HG02678 (cell line): Measurements from ENCODE around the gene CTDNEP1.

Experiments used
- ATAC-seq: cut with Tn5 transposase; IDR thresholded peaks from one replicate; pipeline ENCODE4 v1.9.1; 2021; ENCODE audit warnings: mild to moderate bottlenecking, moderate library complexity; ENCODE audit not compliant: unreplicated experiment

Gene CTDNEP1

GRCh38 chr17:7251661-7252175 lies at the start of gene CTDNEP1:
CTDNEP1 (minus strand) TSS chr17:7251734; CDS start chr17:7251296, 438 bp downstream.
- peak; percentile 81 for ATAC-seq

- peak; percentile 45 for ATAC-seq
Observed at GRCh38 chr17:7296189-7296861, 44.8 kb upstream of the CTDNEP1 start.

- ATAC-seq: no peak
Observed at GRCh38 chr17:7295230-7296180, 44.0 kb upstream of the CTDNEP1 start.

DNA sequence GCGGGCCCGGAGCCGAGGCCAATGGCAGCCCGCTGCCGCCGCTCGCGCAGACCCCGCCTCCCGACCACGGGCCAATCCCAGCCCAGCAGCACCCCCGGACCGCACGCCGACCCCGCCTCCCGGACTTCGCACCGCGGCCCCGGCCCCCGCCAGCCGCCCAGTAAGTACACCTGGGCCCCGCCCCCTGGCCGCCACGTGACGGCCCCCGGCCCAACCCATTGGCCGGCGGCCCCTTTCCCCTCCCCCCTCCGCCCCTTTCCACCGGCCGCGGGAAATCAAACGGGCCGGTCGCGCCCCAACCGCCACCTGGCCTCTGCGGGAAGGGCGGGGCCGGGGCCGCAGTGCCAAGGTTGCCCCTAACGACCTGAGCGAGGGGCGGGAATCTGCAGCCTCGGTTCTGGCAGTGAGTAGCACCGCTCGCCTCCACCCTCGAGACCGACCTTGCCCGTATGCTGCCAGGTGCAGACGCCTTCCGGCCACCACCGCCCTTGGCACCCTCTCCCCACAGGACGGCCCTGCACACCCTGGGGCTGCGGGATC lies 43.1 kb upstream of the CTDNEP1 start, which contains the start of gene YBX2:
Gene YBX2 (minus strand): TSS at position 26 of the 540 bp plus-strand sequence. CDS start 139 bp downstream, outside the sequence.
- ATAC-seq: no peak

DNA sequence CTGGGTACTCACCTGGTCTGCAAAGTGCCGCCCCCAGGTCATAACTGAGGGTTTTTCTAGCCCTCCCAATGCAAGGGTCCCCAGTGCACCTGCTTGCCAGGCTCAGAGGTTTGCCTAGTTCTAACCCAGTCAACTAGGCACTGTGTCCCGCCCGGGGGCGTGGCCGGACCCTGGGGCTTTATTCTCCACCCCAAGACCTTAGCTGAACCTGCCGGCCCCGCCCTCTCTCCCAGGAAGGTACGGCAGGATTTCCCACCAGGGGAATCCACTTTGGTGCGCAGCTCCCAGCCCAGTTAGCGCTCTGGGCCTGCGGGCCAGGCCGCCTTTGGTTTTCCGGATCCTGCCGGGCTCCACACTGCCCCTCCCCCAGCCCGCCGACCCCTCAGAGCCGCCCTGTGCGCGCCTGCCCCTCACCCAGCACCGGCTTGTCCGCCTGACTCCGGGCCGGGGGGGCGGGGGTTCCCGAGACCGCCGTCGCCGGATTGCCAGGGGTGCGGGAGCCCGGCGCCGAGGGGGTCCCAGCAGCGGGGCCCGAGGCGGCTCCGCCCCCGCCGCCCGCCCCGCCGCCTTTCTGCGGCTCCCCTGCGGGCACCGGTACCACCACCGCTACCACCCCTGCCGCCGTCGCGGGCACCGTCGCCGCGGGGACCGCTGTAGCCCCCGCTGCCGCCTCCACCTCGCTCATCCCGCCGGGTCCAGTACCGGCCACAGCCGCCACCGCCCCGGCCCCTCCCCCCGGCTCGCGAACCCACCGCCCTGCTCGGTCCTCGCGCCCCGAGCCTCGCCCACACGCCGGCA lies 42.5 kb upstream of the CTDNEP1 start:
- no peak for ATAC-seq

DNA sequence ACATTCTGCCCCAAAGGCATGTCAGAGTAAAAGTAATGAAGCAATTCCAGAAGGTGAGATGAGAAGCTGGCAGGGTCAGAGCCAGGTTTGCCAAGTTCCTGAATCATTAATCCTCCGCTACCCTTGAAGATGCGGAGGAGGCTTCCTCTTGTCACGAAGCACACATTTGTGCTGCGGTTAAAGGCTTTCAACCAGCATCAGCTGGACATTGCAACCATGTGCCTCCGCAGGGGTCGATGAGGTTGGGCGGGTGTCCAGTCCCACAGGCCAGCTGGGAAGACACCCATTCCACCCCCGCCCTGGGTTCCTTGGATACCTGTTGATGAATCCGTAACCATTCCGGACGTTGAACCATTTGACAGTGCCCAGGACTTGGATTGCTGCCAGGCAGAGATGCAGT lies 41.6 kb upstream of the CTDNEP1 start:
- ATAC-seq: no peak

GRCh38 chr17:7292729-7293128 lies 41.2 kb upstream of the CTDNEP1 start:
- ATAC-seq: no peak

DNA sequence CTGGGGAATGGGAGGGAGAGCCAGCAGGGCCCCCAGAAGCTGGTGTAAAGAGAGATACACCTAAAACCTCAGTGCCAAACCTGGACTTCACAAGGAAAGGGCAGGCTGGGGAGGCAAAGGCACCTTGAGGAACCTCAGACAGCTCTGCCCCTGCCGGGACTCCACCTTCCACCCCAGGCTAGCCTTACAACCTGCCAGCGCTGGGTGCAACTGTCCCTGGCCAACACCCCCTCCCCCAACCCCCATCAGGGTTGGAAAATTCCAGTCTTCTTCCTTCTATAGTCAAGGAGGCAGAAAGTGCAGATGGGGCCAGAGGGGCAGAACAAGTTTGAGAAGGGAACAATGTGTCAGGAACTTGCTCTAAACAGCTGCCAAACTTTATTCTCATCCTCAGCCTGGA lies 40.7 kb upstream of the CTDNEP1 start:
- ATAC-seq: no peak

- ATAC-seq: no peak
Observed at GRCh38 chr17:7290685-7291084, 39.2 kb upstream of the CTDNEP1 start.

GRCh38 chr17:7290166-7290565 lies 38.6 kb upstream of the CTDNEP1 start:
- no peak for ATAC-seq

- ATAC-seq: no peak
Observed at GRCh38 chr17:7289256-7290032, 37.9 kb upstream of the CTDNEP1 start.

- ATAC-seq: no peak
Observed at GRCh38 chr17:7285679-7286078, 34.1 kb upstream of the CTDNEP1 start.

DNA sequence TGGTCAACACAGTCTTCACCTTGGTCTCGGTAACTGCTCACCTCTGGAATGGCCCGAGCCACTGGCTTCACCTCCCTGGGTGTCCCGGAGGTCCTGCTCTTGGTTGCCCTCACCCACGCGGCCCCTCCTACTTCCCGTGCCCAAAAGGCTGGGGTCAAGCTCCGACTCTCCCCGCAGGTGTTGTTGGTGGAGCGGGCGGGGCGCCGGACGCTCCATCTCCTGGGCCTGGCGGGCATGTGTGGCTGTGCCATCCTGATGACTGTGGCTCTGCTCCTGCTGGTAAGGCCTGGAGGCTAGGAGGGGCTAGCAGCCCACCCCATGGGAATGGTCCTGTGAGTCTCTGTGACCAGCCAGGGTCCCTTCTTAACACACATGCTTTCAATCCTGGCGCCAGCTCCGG lies 33.4 kb upstream of the CTDNEP1 start:
- no peak for ATAC-seq

- no peak for ATAC-seq
Observed at GRCh38 chr17:7283471-7284216, 32.1 kb upstream of the CTDNEP1 start.

DNA sequence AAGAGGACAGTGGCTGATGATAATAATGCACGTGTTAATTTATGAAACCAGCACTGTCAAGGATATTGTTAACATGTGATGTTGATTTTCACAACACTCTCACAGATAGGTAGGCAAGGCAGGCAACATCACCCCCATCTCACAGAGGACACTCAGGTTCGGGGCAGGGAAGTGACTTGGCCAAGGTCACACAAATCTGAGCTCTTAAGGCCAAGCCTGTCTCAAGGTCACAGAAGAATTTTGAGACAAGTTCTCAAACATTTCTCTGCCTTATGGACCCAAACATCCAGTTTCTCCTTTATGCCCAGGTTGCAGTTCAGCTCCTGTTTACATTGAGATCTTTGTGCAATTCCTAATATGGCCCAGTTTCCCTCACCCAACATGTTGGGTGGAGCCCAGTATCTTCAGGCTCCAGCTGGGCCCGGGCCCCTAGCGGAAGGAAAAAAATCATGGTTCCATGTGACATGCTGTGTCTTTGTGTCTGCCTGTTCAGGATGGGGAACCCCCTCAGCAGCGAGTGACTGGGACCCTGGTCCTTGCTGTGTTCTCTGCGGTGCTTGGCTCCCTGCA lies 31.3 kb upstream of the CTDNEP1 start:
- no peak for ATAC-seq

GRCh38 chr17:7281953-7282751 lies 30.6 kb upstream of the CTDNEP1 start:
- ATAC-seq: no peak

- peak; percentile 66 for ATAC-seq
Observed at GRCh38 chr17:7281074-7281952, 29.8 kb upstream of the CTDNEP1 start, which contains the start of gene SLC2A4. SLC2A4 (plus strand) TSS chr17:7281718; CDS start chr17:7281935, 217 bp downstream.
